ENCODE measurements around the gene GAL3ST1. TPM values are rescaled to one million over a fixed set of nuclear protein-coding genes. Genes with fewer than 3 reads are reported as not detected.
"Not testable (repeated sequence)": the region's sequence is repeated elsewhere in the genome, so short reads cannot be mapped to it uniquely, and the experiment has no call there.

The GAL3ST1 gene
- total RNA-seq, 1 donor from 2014 or later: not detected

DNA sequence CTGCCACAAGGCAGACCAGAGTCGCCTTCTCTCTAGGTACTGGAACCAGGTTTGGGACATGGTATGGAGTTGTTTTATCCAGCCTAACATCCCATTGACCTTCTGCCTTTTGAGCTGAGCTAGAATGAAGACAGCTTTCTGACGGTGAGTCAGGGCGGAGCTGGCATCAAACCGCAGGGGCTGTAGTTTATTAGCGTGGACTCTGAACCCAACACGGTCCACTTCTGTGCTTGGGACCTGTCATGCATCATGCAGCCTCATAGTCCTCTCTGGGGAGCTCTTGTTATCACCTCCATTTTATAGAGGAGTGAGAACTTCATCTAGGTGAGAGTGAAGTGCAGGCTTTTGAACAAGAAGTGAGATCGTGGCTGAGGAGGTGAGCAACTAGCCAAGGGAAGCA lies 8.3 kb downstream of the GAL3ST1 start:
- DNase-seq (ENCODE audit: extremely low read depth, low read depth, low spot score): no peak

DNA sequence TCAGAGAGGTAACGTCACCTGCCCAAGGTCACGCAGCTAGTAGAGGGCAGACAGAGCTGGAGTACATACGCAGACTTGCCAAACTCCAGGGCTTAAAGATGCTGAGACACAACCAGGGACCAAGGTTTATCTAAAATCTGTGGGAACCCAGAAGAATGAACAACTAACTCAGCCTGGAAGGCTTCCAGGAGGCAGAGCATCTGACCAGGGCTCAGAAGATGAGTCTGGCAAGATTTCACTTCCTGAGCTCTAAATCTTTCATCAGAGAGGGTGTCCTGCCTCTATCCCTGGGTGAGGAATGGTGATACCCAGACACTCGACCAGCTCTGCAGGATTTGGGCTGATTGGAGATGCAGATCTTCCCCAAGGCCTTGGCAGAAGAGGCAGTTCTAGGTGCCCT lies 9.1 kb downstream of the GAL3ST1 start:
- DNase-seq (ENCODE audit: extremely low read depth, low read depth, low spot score): no peak

DNA sequence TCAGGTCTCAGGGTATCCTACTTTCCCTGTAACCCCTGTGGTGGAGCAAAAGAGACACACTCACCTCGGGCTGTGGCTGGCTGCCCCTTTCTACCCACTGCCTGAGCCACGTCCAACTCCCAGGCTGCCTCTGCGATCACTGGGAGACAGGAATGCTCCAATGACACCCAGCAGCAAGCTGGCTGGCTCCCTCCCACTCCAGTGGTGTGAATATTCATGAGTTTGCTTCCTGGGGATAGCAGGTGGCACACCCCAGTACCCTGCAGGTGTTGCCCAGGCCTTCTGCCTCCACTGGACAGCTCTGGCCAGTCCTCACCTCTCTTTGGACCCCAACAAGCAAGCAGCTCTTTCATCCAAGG lies 9.7 kb downstream of the GAL3ST1 start:
- DNase-seq (ENCODE audit: extremely low read depth, low read depth, low spot score): no peak

DNA sequence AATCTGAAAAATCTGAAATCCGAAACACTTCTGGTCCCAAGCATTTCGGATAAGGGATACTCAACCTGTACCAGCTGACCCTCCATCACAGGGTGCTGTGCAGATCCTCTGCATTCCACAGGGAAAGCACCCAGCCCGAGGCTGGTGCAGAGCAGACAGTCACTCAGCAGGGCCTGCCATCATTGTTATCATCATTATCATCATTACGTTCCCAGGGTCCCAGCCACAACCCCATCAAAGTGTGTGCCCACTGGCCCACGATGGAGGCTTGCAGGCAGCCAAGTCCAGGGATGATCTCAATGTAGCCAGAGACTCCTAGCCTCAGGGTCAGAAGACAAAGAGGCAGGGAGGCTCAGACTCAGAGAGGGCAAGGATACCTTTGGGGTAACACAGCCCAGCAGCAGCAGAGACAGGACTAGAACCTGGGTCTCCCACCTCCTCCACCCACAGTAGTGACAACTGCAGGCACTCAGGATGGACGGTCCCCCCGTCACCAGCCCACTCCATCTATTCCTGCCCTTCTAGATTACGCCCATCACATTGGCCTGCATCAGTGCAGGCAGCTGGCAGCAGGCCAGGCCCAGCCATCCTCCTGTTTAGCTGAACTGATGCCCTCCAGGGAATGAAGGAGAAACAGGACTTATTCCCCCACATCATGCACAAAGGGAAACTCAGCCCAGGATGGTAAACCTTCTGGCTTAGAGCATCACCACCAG lies 10.3 kb downstream of the GAL3ST1 start:
- DNase-seq (ENCODE audit: extremely low read depth, low read depth, low spot score): no peak

DNA sequence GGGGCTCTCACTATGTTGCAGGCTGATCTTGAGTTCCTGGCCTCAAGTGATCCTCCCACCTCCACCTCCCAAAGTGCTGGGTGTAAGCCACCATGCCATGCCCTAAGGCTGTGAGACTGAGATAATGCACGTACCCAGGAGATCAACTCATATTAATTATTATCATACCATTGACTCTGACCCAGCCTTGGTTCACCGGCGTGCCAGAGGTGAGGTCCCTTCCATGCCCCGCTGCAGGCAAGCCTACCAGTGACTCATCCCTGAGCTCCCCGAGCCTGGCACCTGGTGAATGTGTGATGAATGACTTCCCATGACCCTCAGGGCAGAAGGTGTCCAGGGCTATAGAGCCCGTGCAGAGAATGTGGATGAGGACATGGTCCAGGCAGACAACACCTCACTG lies 12.1 kb downstream of the GAL3ST1 start:
- DNase-seq (ENCODE audit: extremely low read depth, low read depth, low spot score): no peak

DNA sequence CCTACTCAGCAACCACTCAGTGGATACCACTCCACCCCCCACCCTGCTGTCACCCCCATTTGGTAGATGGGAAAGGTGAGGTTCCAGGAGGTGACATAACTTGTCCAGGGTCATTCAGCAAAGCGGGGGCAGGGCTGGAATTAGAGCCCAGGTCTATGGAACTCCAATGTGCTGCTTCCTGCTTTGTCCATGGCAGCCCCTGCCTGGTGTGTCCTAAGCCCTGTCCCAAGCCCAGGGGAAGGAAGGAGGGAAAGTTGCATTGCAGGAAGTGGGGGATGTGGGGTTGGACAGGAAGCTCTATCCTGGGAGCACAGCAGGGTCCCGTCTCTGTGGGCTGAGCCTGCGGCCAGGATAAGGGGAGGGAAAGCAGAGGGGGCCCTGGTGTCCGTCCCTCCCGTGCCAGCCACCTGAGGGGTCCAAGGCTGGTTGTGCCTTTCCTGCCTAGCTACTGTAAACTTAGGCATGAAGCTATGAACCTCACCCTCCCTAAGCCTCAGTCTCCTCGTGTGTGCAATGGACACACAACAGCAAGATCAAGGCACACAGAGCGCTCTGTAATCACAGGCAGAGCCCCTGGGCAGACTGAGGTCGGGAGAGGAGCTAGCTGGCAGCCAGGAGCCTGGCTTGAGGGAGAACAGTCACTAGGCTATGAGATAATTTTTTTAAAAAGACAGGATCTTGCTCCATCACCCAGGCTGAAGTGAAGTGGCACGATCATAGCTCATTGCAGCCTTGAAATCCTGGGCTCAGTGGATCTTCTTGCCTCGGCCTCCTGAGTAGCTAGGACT lies 12.9 kb downstream of the GAL3ST1 start:
- DNase-seq (ENCODE audit: extremely low read depth, low read depth, low spot score): no peak

DNA sequence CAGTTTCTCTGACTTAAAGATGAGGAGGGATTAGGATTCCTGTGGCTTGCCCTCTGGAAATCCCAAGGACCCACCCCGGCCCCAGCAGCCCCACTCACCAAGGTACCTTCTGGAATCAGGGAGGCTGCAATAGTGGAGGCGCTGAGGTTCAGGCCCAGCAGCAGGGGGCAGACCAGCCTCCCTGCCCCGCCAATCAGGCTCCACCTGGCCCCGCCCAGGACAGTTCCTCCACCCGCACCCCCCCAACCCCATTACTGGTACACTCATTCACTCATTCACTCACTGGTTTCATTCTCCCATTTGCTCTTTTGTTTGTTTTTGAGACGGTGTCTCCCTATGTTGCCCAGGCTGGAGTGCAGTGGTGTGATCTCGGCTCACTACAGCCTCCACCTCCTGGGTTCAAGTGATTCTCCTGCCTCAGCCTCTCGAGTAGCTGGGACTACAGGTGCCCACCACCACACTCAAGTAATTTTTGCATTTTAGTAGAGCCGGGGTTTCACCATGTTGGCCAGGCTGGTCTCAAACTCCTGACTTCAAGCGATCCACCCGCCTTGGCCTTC lies 13.7 kb downstream of the GAL3ST1 start:
- not testable (repeated sequence) for DNase-seq (ENCODE audit: extremely low read depth, low read depth, low spot score)

DNA sequence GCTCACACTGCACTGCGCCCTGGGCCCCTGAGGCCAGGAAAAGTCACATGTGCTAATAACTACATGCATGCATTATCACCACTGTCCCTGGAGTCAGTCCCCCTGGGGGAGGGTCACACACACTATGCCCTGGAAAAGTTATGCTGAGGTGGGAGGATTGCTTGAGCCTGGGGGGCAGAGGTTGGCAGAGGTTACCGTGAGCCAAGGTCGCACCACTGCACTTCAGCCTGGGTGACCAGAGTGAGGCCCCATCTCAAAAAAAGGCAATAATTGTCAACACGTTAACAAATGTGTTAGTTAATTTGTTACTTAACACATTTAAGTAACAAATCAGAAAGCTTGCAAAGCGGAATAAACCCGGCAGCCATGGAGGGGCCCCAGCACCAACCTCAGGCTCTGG lies 14.6 kb downstream of the GAL3ST1 start:
- no peak for DNase-seq (ENCODE audit: extremely low read depth, low read depth, low spot score)

DNA sequence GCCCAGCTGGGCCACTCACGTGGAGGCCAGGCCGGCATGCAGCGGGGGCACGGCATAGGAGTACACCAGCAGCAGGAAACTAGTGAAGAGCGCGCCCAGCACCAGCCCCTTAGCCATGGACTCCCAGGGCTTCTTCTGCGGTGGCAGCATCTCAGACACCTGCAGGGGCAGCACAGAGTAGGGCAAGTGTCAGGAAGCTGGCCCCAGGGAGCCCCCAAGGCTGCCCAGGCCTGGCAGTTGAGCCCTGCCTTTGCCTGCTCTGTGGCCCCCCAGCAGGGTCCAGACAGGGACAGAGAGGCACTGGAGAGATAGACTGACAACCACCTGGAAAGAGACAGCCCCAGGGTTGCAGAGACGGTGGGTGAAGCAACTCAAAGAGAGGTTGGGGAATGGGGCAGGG lies 17.2 kb downstream of the GAL3ST1 start:
- DNase-seq (ENCODE audit: extremely low read depth, low read depth, low spot score): no peak

DNA sequence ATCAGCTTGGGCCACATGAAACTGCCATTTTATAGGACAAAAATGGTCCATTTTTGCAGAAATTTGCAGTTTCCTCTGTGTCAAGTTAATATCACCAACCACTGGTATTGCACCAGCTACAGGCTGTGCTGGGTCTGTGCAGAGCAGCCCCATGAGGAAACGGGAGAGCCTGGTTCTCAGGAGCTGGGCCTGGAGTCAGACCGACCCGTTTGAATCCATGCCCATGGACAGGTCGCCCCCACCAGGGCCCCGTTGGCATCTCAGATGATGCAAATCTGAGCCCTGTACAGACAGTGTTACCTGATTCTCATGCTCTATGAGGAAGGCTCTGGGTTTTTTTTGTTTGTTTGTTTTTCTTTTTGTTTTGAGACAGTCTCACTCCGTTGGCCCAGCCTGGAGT lies 18.1 kb downstream of the GAL3ST1 start:
- no peak for DNase-seq (ENCODE audit: extremely low read depth, low read depth, low spot score)

DNA sequence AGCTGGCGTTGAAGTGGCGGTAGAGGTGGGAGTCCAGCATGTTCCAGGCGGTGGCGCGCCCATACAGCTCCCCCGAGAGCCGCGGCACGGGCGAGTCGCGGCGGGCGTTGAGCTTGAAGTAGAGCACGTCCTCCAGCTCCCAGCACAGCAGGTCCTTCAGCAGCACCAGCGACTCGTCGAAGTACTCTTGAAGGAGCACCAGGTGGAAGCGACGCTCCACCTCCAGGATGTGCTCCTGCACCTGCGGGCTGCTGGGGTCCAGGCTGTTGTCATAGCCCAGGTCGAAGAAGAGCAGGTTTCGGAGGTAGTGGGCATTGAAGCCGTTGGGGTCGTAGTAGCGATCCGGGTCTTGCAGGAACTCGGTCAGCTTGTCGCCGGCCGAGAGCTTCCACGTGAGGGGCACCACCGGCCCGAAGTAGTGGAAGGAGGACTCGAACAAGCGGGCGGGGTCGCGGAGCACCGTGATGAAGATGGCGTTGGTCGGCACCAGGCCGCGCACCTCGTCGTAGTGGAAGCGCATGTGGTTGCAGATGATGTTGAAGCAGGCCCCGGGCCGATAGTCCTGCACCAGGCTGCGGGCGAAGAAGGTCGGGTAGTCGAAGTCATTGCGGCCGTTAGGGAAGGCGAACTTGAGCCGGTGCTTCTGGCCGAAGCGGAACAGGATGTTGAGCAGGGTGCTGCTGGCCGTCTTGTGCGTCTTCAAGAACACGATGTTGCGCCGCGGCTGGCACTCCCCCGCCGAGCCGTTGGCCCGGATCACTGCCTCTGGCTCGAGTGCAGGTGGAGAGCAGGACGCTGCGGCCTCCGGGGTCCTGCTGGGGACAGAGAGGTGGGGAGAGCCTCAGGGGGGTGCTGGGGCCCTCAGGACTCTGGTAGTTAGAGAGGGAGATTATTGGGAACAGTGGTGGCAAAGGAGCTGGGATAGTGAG lies 18.9 kb downstream of the GAL3ST1 start:
- no peak for DNase-seq (ENCODE audit: extremely low read depth, low read depth, low spot score)

DNA sequence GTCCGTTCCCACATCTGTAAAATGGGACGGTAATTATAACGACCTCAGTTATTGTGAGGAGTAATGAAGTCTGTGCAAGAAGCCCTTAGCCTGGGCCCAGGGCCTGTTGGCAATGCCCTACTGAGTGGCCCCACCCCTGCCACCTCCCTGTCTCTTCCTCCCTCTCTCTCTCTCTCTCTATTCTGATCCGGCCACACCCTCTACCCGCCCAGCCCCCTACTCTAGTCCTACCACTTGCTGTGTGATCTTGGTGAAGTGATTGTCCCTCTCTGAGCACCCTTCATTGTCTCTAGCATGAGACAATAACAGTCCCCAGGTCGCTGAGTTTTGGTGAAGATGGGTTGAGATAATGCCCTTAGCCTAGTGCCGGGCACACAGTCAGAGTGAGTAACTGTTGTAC lies 20.5 kb downstream of the GAL3ST1 start:
- DNase-seq (ENCODE audit: extremely low read depth, low read depth, low spot score): no peak

DNA sequence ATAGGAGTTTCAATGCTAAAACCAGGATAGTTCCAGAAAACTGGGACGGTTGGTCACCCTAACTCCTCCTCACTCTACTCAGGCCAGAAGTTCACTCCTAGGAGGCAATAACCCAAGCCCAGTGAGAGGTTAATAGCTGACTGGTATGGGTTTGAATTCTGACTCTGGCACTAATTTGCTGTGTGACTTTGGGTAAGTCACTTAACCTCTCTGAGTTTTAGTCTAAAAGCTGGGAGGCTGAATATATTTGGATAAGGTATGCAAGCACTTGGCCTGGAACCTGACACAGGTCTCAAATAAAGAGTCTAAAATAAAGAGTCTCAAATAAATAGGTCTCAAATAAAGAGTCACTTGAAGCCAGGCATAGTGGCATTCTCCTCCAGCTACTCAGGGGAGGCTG lies 21.7 kb downstream of the GAL3ST1 start:
- no peak for DNase-seq (ENCODE audit: extremely low read depth, low read depth, low spot score)

DNA sequence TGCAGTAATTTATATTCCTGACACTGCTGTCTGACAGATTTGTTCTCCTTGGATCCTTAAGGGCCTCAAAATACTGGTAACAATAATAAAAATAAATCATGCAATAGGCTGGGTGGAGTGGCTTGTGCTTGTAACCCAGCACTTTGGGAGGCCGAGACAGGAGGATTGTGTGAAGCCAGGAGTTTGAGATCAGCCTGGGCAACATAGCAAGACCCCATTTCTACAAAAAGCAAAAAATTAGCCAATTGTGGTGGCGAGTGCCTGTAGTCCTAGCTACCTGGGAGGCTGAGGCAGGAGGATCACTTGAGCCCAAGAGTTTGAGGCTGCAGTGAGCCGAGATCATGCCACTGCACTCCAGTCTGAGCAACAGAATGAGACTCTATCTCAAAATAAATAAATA lies 22.7 kb downstream of the GAL3ST1 start:
- DNase-seq (ENCODE audit: extremely low read depth, low read depth, low spot score): not testable (repeated sequence)

DNA sequence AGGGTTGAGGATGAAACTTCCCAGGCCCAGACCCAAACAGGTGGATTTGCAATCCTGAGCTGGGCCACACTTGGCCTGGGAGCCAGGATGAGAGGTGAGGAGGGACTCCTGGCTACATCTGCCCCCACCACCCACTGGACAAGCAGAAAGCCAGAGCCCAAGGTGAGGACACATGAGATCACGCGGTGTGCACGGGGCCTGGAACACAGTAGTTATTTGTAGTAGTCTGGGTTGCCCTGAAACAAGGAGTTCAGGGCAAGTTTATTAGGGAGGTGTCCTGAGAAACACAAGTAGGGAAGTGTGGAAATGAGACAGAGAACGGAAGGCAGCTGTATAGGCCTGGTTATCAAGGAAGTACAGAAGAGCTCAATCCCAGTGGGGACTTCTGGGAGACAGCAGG lies 27.3 kb downstream of the GAL3ST1 start:
- DNase-seq (ENCODE audit: extremely low read depth, low read depth, low spot score): no peak

DNA sequence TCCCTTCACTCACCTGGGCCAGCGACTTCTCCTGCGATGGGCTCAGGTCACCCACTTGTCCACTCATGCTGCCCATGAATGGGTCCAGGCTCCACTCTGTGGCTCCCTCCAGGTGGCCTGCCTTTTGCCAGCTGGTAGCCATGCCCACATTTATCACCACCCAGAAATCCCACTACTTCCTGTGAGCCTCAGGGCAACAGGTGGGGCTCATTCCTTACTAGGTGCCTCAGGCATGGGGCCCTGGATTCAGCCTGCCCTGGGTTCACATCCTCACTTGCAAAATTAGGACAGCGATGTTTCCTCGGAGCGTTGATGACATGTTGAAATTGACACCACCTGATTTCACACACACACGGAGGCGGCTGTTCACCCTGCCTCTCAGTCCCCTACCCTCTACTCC lies 27.8 kb downstream of the GAL3ST1 start, which contains the start of gene SEC14L6:
Gene SEC14L6 (minus strand): TSS at position 126 of the 400 bp plus-strand sequence. CDS start 59 bp downstream, at position 67.
- DNase-seq (ENCODE audit: extremely low read depth, low read depth, low spot score): no peak

DNA sequence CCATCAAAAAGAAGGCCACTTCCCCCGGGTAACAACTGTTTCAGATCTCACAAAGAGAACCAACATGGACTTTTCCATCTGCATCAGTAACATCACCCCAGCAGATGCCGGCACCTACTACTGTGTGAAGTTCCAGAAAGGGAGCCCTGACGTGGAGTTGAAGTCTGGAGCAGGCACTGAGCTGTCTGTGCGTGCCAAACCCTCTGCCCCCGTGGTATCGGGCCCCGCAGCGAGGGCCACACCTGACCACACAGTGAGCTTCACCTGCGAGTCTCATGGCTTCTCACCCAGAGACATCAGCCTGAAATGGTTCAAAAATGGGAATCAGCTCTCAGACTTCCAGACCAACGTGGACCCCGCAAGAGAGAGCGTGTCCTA lies 31.7 kb downstream of the GAL3ST1 start:
- DNase-seq (ENCODE audit: extremely low read depth, low read depth, low spot score): no peak

DNA sequence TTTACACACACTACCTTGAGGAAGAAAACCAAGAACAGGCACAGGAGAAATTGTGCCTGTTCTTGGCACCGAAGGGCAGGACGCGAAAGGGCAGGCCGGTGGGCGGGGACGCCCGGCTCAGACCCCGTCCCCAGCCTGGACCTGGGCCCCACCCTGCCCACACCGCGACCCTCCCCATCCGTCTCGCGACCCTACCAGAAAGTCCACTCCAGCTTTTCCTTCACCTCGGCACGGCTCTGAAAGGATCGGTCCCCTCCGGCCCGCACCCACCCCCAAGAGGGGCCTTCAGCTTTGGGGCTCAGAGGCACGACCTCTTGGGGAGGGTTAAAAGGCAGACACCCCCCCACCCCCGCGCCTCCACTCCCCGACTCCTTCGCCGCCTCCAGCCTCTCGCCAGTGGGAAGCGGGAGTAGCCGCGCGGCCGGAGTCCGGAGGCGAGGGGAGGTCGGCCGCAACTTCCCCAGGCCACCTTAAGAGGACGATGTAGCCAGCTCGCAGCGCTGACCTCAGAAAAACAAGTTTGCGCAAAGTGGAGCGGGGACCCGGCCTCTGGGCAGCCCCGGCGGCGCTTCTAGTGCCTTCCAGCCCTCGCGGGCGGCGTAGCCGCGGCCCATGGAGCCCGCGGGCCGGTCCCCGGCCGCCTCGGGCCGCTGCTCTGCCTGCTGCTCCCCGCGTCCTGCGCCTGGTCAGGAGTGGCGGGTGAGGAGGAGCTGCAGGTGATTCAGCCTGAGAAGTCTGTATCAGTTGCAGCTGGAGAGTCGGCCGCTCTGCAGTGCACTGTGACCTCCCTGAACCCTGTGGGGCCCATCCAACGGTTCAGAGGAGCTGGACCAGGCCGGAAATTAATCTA lies 32.3 kb downstream of the GAL3ST1 start:
- DNase-seq (ENCODE audit: extremely low read depth, low read depth, low spot score): no peak

DNA sequence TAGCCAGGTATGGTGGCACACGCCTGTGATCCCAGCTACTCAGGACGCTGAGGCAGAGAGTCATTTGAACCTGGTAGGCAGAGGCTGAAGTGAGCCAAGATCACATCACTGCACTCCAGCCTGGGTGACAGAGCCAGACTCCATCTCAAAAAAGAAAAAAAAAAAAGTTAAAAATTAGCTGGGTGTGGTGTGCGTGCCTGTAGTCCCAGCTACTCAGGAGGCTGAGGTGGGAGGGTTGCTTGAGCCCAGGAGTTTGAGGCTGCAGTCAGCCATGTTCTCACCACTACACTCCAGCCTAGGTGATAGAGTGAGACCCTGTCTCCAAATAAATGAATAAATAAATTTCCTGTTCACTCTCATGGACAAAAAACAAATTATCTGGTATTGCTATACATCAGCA lies 33.0 kb downstream of the GAL3ST1 start:
- DNase-seq (ENCODE audit: extremely low read depth, low read depth, low spot score): not testable (repeated sequence)

DNA sequence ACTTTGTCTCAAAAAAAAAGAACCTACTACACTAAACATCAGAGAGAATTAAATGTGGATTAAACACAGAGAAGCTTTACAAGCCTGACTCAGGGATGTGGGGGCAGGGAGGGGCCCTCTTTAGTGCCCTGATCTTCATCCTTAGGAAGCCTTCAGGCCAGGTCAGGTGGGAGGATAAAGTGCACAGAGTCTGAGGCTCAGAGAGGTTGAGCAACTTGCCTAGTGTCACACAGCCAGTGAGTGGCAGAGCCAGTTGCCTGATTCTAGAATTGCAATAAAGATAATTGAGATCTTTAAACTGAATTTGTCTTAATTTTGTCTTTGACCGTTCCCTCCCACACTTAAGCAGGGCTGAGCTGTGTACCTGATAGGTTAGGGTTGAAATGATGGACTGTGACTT lies 35.1 kb downstream of the GAL3ST1 start:
- no peak for DNase-seq (ENCODE audit: extremely low read depth, low read depth, low spot score)
